CD4-positive, alpha-beta memory T cell (primary cell): ENCODE measurements around the gene SFXN5. TPM values are rescaled to one million over a fixed set of nuclear protein-coding genes. Genes with fewer than 3 reads are reported as not detected.

ENCODE experiments used
- CTCF ChIA-PET: fragments of 350-600 bp; sonication (Branson Sonifier 250); formaldehyde crosslinking; loops from one replicate; lab custom pipeline; 2021; ENCODE audit warnings: inconsistent platforms; ENCODE audit not compliant: partially characterized antibody; lab: Charles Lee
- POLR2A ChIA-PET: fragments of 350-600 bp; sonication (Branson Sonifier 250); formaldehyde crosslinking; loops from one replicate; lab custom pipeline; 2021; ENCODE audit not compliant: partially characterized antibody; lab: Charles Lee
- DNase-seq, 5 donors: peaks; one replicate each; pipeline versions ENCODE4 v3.0.0 to v3.0.0-alpha.2; 2020 to 2022; ENCODE audit warnings: mixed read lengths in 1 of 5
- H3K27ac ChIP-seq: one replicate; pipeline ENCODE4 v1.7.0; 2013; ENCODE audit warnings: low read depth, low read length
- H3K27me3 ChIP-seq: 2 replicates; pipeline ENCODE4 v1.7.0; 2013; ENCODE audit warnings: mild to moderate bottlenecking, low read length, moderate library complexity; ENCODE audit not compliant: insufficient read depth
- H3K36me3 ChIP-seq: 2 replicates; pipeline ENCODE4 v1.7.0; 2013; ENCODE audit warnings: mild to moderate bottlenecking, low read length, moderate library complexity; ENCODE audit not compliant: insufficient read depth
- H3K4me1 ChIP-seq: 2 replicates; pipeline ENCODE4 v1.7.0; 2013; ENCODE audit warnings: mild to moderate bottlenecking, low read length, moderate library complexity; ENCODE audit not compliant: insufficient read depth
- H3K4me3 ChIP-seq, 2 donors: one replicate each; pipeline ENCODE4 v1.7.0; 2013; ENCODE audit warnings: low read length in 2 of 2, mild to moderate bottlenecking in 1 of 2
- H3K9me3 ChIP-seq, 2 donors: one replicate each; pipeline ENCODE4 v1.7.0; 2013; ENCODE audit warnings: low read length in 2 of 2, control low read depth in 1 of 2; ENCODE audit not compliant: control insufficient read depth in 1 of 2
- H3K27ac Mint-ChIP-seq, 7 donors: one replicate each; pipeline ENCODE4 v1.8.0; 2020 to 2021; ENCODE audit warnings: mixed read lengths in 7 of 7, mild to moderate bottlenecking in 6 of 7, inconsistent platforms in 3 of 7, moderate library complexity in 3 of 7
- H3K27me3 Mint-ChIP-seq, 2 donors: one replicate each; pipeline ENCODE4 v1.8.0; 2020 to 2021; ENCODE audit warnings: mixed read lengths in 2 of 2
- H3K36me3 Mint-ChIP-seq, 2 donors: one replicate each; pipeline ENCODE4 v1.8.0; 2020 to 2021; ENCODE audit warnings: mixed read lengths in 2 of 2, inconsistent platforms in 1 of 2, mild to moderate bottlenecking in 1 of 2
- H3K4me1 Mint-ChIP-seq, 4 donors: one replicate each; pipeline ENCODE4 v1.8.0; 2020 to 2021; ENCODE audit warnings: mixed read lengths in 4 of 4, mild to moderate bottlenecking in 1 of 4
- H3K4me3 Mint-ChIP-seq, 8 donors: one replicate each; pipeline ENCODE4 v1.8.0; 2020 to 2021; ENCODE audit warnings: mixed read lengths in 8 of 8, mild to moderate bottlenecking in 7 of 8, moderate library complexity in 6 of 8, inconsistent platforms in 3 of 8
- H3K9me3 Mint-ChIP-seq, 8 donors: one replicate each; pipeline ENCODE4 v1.8.0; 2020 to 2021; ENCODE audit warnings: mixed read lengths in 8 of 8, mild to moderate bottlenecking in 5 of 8, inconsistent platforms in 3 of 8, moderate library complexity in 1 of 8
- intact Hi-C: fragments of 100-400 bp; cut with micrococcal nuclease; formaldehyde crosslinking; loops from one replicate; pipeline ENCODE4 v1.15.1; 2023
- polyA plus RNA-seq, 2 donors: library from polyadenylated mRNA; unstranded; fragments of 300-500 nt; fragmentation: Illumina TruSeq; gene quantifications; one replicate each; pipeline ENCODE4 v1.2.3, GENCODE V29; 2021
- total RNA-seq, 2 experiments: library from RNA; stranded (reverse); gene quantifications; one replicate each; pipeline ENCODE4 v1.2.3, GENCODE V29; 2021

The SFXN5 gene
- total and polyA plus RNA-seq, 4 experiments from 2014 or later: 0.95 to 10.0 (median 4.1) TPM

DNA sequence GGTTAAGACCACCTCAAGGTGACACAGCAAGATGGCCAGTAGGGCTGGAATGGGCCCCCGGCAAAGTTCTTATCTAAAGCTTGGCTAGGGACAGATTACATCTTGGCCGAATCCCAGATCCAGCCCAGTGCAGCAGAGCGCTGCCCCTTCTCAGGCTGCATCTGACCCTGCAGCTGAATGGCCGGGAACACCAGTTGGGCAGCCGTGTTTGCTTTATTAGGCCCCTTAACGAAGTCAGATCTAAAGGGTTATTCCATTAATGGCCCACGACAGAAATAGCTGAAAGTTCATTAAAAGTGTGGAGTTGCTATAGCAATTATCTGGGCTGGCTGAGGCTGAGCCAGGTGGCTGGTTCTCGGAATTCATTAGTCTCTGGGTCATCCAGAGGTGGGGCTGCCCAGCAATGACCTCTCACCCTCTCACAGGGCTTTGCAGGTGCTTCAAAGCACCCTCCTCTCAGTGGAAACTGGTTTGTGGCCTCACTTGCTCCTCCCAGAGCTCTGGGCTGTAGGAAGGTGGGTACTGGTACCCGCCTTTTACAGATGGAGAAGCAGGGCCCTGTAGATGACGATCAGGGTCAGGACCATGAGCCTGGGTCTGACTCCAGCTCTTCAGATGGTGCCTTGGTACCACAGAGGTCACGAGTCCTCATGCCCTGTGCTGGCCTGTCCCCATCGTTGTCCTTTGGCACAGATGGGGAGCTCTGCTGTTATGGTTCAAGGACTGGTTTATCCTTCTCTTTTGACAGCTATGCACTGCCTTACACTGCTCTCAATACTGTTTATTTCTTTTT lies 85.4 kb downstream of the SFXN5 start:
- Mint-ChIP-seq H3K27ac (no peak overlapping the region), H3K9me3 (no peaks in the 10 kb centered on the region), H3K27me3 (no peaks in the 10 kb centered on the region), H3K36me3 (peaks cover 0 to 6% of the 10 kb centered on the region in 2 donors), H3K4me1 (no peaks in the 10 kb centered on the region), H3K4me3 (no peak overlapping the region)
- Histone ChIP-seq H3K9me3 (no peaks in the 10 kb centered on the region), H3K4me1 (no peaks in the 10 kb centered on the region), H3K4me3 (no peak overlapping the region), H3K36me3 (no peaks in the 10 kb centered on the region), H3K27me3 (no peaks in the 10 kb centered on the region), H3K27ac (no peak overlapping the region)
- intact Hi-C loops: no loop called here
- POLR2A ChIA-PET: no interaction called here
- no peak for DNase-seq
- CTCF ChIA-PET: interaction anchor here (1.5 to 2.4 kb wide), 3 partner anchors 11 to 191 kb away, joined by 3 to 10 read pairs (median 9); no protein-coding TSS in a partner anchor

DNA sequence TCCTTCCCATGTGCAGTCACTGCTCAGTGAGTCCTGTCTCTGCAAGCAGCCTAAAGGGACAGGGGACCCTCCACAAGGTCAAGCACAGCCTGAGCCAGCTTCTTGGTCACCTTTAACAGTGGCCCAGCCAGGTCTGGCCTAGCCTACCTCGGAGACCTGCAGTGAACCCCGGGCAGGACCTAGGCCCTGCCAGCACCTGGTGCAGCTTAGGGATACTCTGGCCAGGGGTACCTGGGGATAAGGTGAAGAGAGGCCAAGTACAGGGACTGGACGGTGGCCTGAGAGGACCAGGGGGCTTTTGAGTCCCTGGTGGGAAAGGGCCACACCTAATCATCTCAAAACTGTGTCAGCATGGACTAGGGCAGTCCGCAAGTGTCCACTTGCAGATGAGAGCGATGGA lies 86.4 kb downstream of the SFXN5 start:
- no peaks in the 10 kb centered on the region for H3K9me3 ChIP-seq
- no peaks in the 10 kb centered on the region for H3K9me3 Mint-ChIP-seq
- intact Hi-C loops: no loop called here
- peaks cover 0 to 6% of the 10 kb centered on the region in 2 donors for H3K36me3 Mint-ChIP-seq
- no peaks in the 10 kb centered on the region for H3K4me1 ChIP-seq
- no peak overlapping the region for H3K4me3 ChIP-seq
- no peak overlapping the region for H3K27ac ChIP-seq
- H3K4me3 Mint-ChIP-seq: no peak overlapping the region
- H3K36me3 ChIP-seq: no peaks in the 10 kb centered on the region
- H3K27ac Mint-ChIP-seq: no peak overlapping the region
- no peaks in the 10 kb centered on the region for H3K4me1 Mint-ChIP-seq
- no peak for DNase-seq
- no peaks in the 10 kb centered on the region for H3K27me3 Mint-ChIP-seq
- POLR2A ChIA-PET: no interaction called here
- CTCF ChIA-PET: interaction anchor here (1.4 kb wide), 2 partner anchors 12 to 192 kb away, joined by 3 to 5 read pairs; no protein-coding TSS in a partner anchor
- no peaks in the 10 kb centered on the region for H3K27me3 ChIP-seq

DNA sequence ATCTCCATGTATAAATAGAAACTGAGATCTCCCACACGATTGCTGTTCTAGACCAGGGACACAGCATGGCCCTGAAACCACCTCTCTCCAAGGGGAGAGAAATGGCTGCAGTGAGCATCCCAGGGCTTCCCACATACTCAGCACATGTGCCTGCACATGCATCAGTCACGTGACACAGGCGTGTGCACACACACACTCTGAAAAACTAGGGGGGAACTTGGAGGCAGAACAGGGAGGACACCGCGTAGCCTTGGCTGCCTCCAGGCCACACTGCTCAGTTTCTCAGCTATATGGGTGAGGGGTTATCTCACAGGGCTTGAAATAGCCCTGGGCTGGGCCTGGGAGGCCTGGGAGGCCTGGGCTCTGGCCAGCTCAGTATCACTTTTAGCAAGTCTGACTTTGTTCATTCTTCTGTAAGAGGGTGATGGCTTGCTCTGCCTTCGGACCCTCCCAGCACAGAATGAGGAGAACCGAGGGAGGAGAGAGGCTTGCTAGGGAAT lies 87.3 kb downstream of the SFXN5 start:
- no peaks in the 10 kb centered on the region for H3K27me3 Mint-ChIP-seq
- no peak overlapping the region for H3K4me3 ChIP-seq

DNA sequence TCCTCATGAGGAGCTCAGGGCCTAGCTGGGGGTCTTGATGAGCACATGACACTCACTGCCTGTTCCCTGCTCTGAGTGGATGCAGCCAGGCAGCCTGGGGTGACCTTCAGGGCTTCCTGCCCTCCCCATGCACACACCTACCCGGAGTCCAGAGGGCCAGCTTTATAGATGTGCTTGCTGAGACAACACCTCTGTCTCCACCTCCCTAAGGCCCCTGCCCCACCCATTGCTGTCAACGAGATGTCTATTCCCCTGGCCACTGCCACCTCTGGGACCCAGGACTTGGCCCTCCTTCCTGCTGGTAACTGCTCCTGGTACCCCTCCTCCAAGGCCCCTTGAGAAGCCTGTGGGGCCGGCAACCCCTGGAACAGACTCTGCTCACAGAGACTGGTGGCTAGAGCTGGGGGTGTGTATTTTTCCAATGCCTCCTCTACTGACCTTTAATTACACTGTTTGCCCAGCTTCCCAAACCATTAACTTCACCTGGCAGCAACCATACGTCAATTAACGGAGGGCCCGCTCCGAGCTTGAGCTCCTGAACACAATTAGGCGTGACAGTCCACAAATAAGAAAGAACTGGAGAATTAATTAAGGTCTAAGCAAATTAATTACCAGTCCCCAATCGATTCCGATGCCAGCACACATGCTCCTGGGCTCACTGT lies 87.9 kb downstream of the SFXN5 start:
- no peak for DNase-seq
- H3K27me3 ChIP-seq: no peaks in the 10 kb centered on the region
- ChIA-PET CTCF (interaction anchor here (1.4 kb wide), 1 partner anchor 8 kb away, joined by 5 read pairs; no protein-coding TSS in a partner anchor), POLR2A (no interaction called here)
- no peaks in the 10 kb centered on the region for H3K9me3 ChIP-seq
- intact Hi-C loops: no loop called here
- peak overlapping the region in 1 of 7 donors; percentile 20 for H3K27ac Mint-ChIP-seq
- no peaks in the 10 kb centered on the region for H3K9me3 Mint-ChIP-seq
- no peak overlapping the region for H3K27ac ChIP-seq
- no peaks in the 10 kb centered on the region for H3K4me1 ChIP-seq
- H3K36me3 Mint-ChIP-seq: peaks cover 0 to 3% of the 10 kb centered on the region in 2 donors
- no peaks in the 10 kb centered on the region for H3K36me3 ChIP-seq
- H3K4me1 Mint-ChIP-seq: no peaks in the 10 kb centered on the region
- no peak overlapping the region for H3K4me3 Mint-ChIP-seq
- H3K27me3 Mint-ChIP-seq: no peaks in the 10 kb centered on the region
- H3K4me3 ChIP-seq: no peak overlapping the region

More for the DNA sequence above, 87.3 kb downstream of the SFXN5 start:
- Histone ChIP-seq H3K9me3 (no peaks in the 10 kb centered on the region), H3K4me1 (no peaks in the 10 kb centered on the region), H3K36me3 (no peaks in the 10 kb centered on the region), H3K27me3 (no peaks in the 10 kb centered on the region), H3K27ac (no peak overlapping the region)
- ChIA-PET CTCF (interaction anchor here (1.4 kb wide), 3 partner anchors 7 to 193 kb away, joined by 3 to 5 read pairs (median 5); no protein-coding TSS in a partner anchor), POLR2A (no interaction called here)
- Mint-ChIP-seq H3K4me3 (no peak overlapping the region), H3K9me3 (no peaks in the 10 kb centered on the region), H3K27ac (peak overlapping the region in 1 of 7 donors; percentile 20), H3K4me1 (no peaks in the 10 kb centered on the region), H3K36me3 (peaks cover 0 to 3% of the 10 kb centered on the region in 2 donors)
- DNase-seq: no peak
- intact Hi-C loops: no loop called here

DNA sequence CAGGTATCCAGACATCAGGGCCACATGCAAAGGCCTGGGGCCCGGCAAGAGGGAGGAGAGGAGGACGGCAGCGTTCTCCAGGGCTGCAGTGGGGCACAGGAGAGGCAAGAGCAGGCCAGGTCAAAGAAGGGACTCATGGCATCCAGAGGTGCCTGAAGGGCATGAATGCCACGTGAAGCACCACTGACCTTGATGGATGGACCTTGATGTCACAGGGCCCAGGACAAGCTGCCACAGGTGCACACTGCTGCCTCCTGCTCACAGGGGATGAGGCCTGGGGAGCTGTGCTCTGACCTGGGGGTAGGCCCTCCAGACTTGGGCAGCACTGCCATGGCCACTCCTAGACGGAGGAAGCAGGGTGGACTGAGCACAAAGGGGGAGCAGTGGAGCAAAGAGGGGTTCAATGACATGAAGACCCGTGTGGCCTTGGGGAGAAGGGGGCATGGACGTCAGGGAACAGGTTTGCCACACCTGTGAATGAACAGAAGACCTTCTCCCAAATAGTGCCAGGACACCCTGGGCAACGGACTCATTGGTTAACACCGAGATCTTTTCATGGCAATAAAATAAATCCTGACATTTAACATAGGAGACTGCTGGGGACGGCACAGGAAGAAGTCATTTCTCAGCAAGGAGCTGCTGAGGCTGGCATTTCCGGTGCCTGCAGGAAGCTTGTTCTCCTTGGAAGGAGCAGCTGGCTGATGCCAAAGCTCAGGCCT lies 88.6 kb downstream of the SFXN5 start:
- H3K36me3 Mint-ChIP-seq: peaks cover 0 to 3% of the 10 kb centered on the region in 2 donors
- Histone ChIP-seq H3K27ac (no peak overlapping the region), H3K27me3 (no peaks in the 10 kb centered on the region), H3K4me1 (no peaks in the 10 kb centered on the region), H3K4me3 (no peak overlapping the region), H3K9me3 (no peaks in the 10 kb centered on the region), H3K36me3 (no peaks in the 10 kb centered on the region)
- H3K4me3 Mint-ChIP-seq: no peak overlapping the region
- H3K27me3 Mint-ChIP-seq: no peaks in the 10 kb centered on the region
- CTCF ChIA-PET: interaction anchor here (1.4 kb wide), 1 partner anchor 9 kb away, joined by 5 read pairs; no protein-coding TSS in a partner anchor
- no peak overlapping the region for H3K27ac Mint-ChIP-seq
- H3K9me3 Mint-ChIP-seq: no peaks in the 10 kb centered on the region
- no peak for DNase-seq
- intact Hi-C loops: no loop called here
- POLR2A ChIA-PET: no interaction called here
- no peaks in the 10 kb centered on the region for H3K4me1 Mint-ChIP-seq

DNA sequence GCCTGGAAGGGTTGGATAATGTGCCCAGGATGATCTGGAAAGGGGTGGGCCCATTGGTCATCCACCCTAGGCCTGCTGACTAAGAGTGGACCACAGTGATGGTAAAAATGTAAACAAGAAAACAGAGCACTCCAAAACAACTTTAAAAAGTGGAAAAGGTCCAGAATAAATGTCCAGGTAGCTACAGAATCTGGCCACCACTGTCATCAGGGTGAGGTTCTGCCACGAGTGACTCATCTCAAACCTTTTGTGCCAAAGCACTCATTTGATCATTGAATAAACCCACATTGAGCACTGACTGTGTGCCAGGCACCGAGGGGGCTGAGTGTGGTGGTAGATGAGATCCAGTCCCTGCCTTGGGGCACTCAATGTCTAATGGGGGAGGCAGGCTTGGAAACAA lies 89.3 kb downstream of the SFXN5 start:
- ChIA-PET POLR2A (no interaction called here), CTCF (no interaction called here)
- no peaks in the 10 kb centered on the region for H3K9me3 Mint-ChIP-seq
- no peak overlapping the region for H3K4me3 Mint-ChIP-seq
- intact Hi-C loops: no loop called here
- Histone ChIP-seq H3K27me3 (no peaks in the 10 kb centered on the region), H3K9me3 (no peaks in the 10 kb centered on the region), H3K4me3 (no peak overlapping the region), H3K36me3 (no peaks in the 10 kb centered on the region), H3K27ac (no peak overlapping the region), H3K4me1 (no peaks in the 10 kb centered on the region)
- no peaks in the 10 kb centered on the region for H3K27me3 Mint-ChIP-seq
- H3K27ac Mint-ChIP-seq: no peak overlapping the region
- peaks cover 0 to 3% of the 10 kb centered on the region in 2 donors for H3K36me3 Mint-ChIP-seq
- no peak for DNase-seq
- H3K4me1 Mint-ChIP-seq: no peaks in the 10 kb centered on the region

DNA sequence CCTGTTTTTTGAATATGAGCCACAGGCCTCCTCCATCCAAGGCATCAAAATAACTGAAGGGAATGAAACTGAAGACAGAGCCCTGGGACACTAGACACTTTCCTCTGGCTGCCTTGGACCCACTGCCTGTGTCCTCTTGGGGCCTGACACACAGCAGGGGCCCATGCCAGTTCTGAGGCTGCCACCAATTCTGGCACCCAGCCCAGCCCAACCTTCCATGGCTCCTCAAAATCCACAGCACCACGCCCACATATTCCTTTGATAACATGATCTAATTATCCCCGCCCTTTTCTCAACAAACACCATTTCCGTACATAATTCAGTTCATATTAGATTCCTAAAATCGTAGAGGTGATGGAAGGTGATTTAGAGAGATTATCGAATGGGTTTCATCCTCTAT lies 90.0 kb downstream of the SFXN5 start:
- no peaks in the 10 kb centered on the region for H3K36me3 ChIP-seq

More for the DNA sequence above, 90.0 kb downstream of the SFXN5 start:
- no peak overlapping the region for H3K4me3 Mint-ChIP-seq
- peaks cover 0 to under 1% of the 10 kb centered on the region in 2 donors for H3K36me3 Mint-ChIP-seq
- Histone ChIP-seq H3K27ac (no peak overlapping the region), H3K4me3 (no peak overlapping the region), H3K9me3 (no peaks in the 10 kb centered on the region), H3K27me3 (no peaks in the 10 kb centered on the region), H3K4me1 (no peaks in the 10 kb centered on the region)
- intact Hi-C loops: no loop called here
- no peak for DNase-seq
- POLR2A ChIA-PET: no interaction called here
- H3K27ac Mint-ChIP-seq: no peak overlapping the region
- H3K4me1 Mint-ChIP-seq: no peaks in the 10 kb centered on the region
- no peaks in the 10 kb centered on the region for H3K9me3 Mint-ChIP-seq
- CTCF ChIA-PET: no interaction called here
- no peaks in the 10 kb centered on the region for H3K27me3 Mint-ChIP-seq
